ENCODE data around the gene PIGR. TPM values are rescaled to one million over a fixed set of nuclear protein-coding genes. Genes with fewer than 3 reads are reported as not detected.

Gene PIGR
- total RNA-seq, 2 experiments from 2014 or later: 0.03 TPM; not detected in 1

DNA sequence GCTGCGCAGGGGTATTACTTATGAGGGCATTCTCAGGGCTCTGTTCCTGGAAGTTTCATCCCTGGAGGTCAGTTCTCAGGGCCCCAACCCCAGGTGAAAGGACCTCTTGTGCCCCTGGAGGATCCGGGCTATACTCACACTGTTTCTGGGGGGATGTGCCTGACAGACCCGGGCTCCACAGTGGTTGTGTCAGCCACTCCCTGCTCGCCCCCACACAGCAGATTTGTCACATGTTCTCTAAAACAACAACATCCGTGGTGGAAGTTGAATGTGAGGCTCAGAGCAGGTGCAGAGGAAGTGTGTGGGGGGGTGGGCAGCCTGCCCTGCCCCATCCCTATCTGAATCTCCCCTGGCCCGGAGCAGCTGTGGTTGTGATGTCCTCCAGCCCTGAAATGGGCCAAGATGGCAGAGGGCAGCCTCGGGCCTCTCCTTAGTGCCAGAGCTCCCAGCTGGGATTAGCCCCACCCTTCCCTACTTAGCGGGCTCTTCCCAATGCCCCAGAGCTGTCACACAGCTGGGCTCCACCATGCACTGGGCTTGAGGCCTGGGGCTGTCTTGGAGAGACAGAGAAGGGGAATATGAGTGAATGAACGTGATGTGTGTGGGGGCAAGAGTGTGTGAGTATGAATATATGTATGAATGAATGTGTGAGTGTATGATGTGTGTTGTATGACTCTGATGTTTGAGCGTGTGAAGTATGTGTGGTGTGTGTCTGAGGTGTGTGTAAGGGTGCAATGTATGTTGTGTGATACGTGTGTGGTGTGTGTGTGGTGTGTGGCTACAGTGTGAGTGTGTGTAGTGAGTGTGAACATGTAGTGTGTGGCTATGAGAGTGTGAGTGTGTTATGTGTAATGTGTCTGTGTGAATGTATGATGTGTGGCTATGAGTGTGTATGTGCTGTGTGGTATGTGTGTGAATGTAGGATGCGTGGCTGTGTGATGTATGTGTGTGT, 23.0 kb downstream of the PIGR start:
- Histone ChIP-seq H3K9me3 (ENCODE audit: low read length) (no peaks in the 10 kb centered on the region), H3K4me3 (ENCODE audit: low read depth, low read length, poor library complexity, severe bottlenecking) (peak overlapping the region; percentile 40), H3K9me2 (ENCODE audit: insufficient read depth, low read length) (no peaks in the 10 kb centered on the region), H4K20me1 (ENCODE audit: insufficient read depth, low read length) (no peaks in the 10 kb centered on the region), H3K36me3 (ENCODE audit: insufficient read depth, low read length) (no peaks in the 10 kb centered on the region), H3K27ac (ENCODE audit: low read depth, low read length, poor library complexity, severe bottlenecking) (peak overlapping the region; percentile 60), H3K79me2 (ENCODE audit: insufficient read depth, low read depth, low read length) (no peaks in the 10 kb centered on the region), H3K4me2 (ENCODE audit: low read length) (peak overlapping the region; percentile 71), H3K4me1 (ENCODE audit: insufficient read depth, low read length, poor library complexity, severe bottlenecking) (peaks cover 47% of the 10 kb centered on the region), H2AFZ (ENCODE audit: low read length) (peak overlapping the region; percentile 39)
- TSS peak; percentile 95 for BruUV-seq (replicated peaks)
- TF ChIP-seq EZH2phosphoT487 (IDR thresholded peaks at IDR 0.05; ENCODE audit: borderline replicate concordance, low read depth, low read length) (no peak), CTCF (conservative IDR thresholded peaks at IDR 0.05; ENCODE audit: low read length) (no peak)
- DNase-seq (ENCODE audit: low spot score): peak; percentile 94
- intact Hi-C loops (cut with micrococcal nuclease; ENCODE audit: unreplicated experiment): loop anchor here (10.0 kb wide), 1 partner anchor 868 kb away; the partner anchor contains the start of gene RHEX
- POLR2A ChIA-PET: interaction anchor here (1.0 to 3.1 kb wide), 4 partner anchors 8 to 868 kb away, joined by 3 to 23 read pairs (median 5); no protein-coding TSS in a partner anchor
- CTCF ChIA-PET (ENCODE audit: unreplicated experiment): no interaction called here

GRCh38 chr1:206922524-206922923, 23.7 kb downstream of the PIGR start:
- Histone ChIP-seq H3K27ac (ENCODE audit: low read depth, low read length, poor library complexity, severe bottlenecking) (peak overlapping the region; percentile 60), H4K20me1 (ENCODE audit: insufficient read depth, low read length) (no peaks in the 10 kb centered on the region), H3K79me2 (ENCODE audit: insufficient read depth, low read depth, low read length) (no peaks in the 10 kb centered on the region), H3K9me3 (ENCODE audit: low read length) (no peaks in the 10 kb centered on the region), H3K4me2 (ENCODE audit: low read length) (peak overlapping the region; percentile 71), H3K4me3 (ENCODE audit: low read depth, low read length, poor library complexity, severe bottlenecking) (peak overlapping the region; percentile 40), H3K9me2 (ENCODE audit: insufficient read depth, low read length) (no peaks in the 10 kb centered on the region), H2AFZ (ENCODE audit: low read length) (peak overlapping the region; percentile 39; the same call in 1 of the 2 replicates), H3K36me3 (ENCODE audit: insufficient read depth, low read length) (no peaks in the 10 kb centered on the region), H3K4me1 (ENCODE audit: insufficient read depth, low read length, poor library complexity, severe bottlenecking) (peaks cover 47% of the 10 kb centered on the region)
- CTCF ChIA-PET (ENCODE audit: unreplicated experiment): interaction anchor here (1.9 kb wide), 1 partner anchor 10 kb away, joined by 9 read pairs; no protein-coding TSS in a partner anchor
- intact Hi-C loops (cut with micrococcal nuclease; ENCODE audit: unreplicated experiment): loop anchor here (10.0 kb wide), 1 partner anchor 868 kb away; the partner anchor contains the start of gene RHEX
- POLR2A ChIA-PET: interaction anchor here (0.7 to 3.1 kb wide), 7 partner anchors 8 to 867 kb away, joined by 3 to 23 read pairs (median 3); no protein-coding TSS in a partner anchor
- TF ChIP-seq CTCF (conservative IDR thresholded peaks at IDR 0.05; ENCODE audit: low read length) (no peak), EZH2phosphoT487 (IDR thresholded peaks at IDR 0.05; ENCODE audit: borderline replicate concordance, low read depth, low read length) (no peak)
- BruUV-seq (replicated peaks): no TSS peak
- no peak for DNase-seq (ENCODE audit: low spot score)
